Fibroblast of lung (primary cell): Measurements from ENCODE around the gene ELMOD1. TPM values are rescaled to one million over a fixed set of nuclear protein-coding genes. Genes with fewer than 3 reads are reported as not detected.
"Not testable (repeated sequence)": the region's sequence is repeated elsewhere in the genome, so short reads cannot be mapped to it uniquely, and the experiment has no call there.

Source experiments
- DNase-seq, 2 donors: peaks; one replicate each; pipeline versions ENCODE4 v3.0.0 to v3.0.0-alpha.2; 2010; ENCODE audit warnings: low read depth in 2 of 2
- H2AFZ ChIP-seq: 2 replicates; pipeline ENCODE4 v1.5.1; 2012; ENCODE audit warnings: low read length, control low read depth, inconsistent platforms
- H3K27ac ChIP-seq: 2 replicates; pipeline ENCODE4 v1.5.1; 2011; ENCODE audit warnings: low read length, control low read depth; ENCODE audit not compliant: insufficient read depth
- H3K27me3 ChIP-seq: 2 replicates; pipeline ENCODE4 v1.5.1; 2011; ENCODE audit warnings: mild to moderate bottlenecking, low read length; ENCODE audit not compliant: control insufficient read depth, insufficient read depth
- H3K36me3 ChIP-seq: 2 replicates; pipeline ENCODE4 v1.5.1; 2011; ENCODE audit warnings: low read length; ENCODE audit not compliant: control insufficient read depth, insufficient read depth
- H3K4me1 ChIP-seq: 2 replicates; pipeline ENCODE4 v1.5.1; 2011; ENCODE audit warnings: low read length; ENCODE audit not compliant: control insufficient read depth, insufficient read depth; ENCODE audit errors: extremely low read depth
- H3K4me2 ChIP-seq: 2 replicates; pipeline ENCODE4 v1.5.1; 2011; ENCODE audit warnings: low read length, control low read depth; ENCODE audit not compliant: insufficient read depth; ENCODE audit errors: extremely low read depth
- H3K4me3 ChIP-seq, 4 experiments: fragments of 200-600 bp in 1 of 4; sonication (generic) in 1 of 4; replicated peaks in 1 of 4; 2 replicates each; pipeline ENCODE4 v1.5.1; 2011 to 2016; ENCODE audit warnings: low read length in 4 of 4, low read depth in 3 of 4, mild to moderate bottlenecking in 3 of 4, control low read depth in 2 of 4, inconsistent platforms in 1 of 4, mixed read lengths in 1 of 4; ENCODE audit not compliant: insufficient read depth in 1 of 4; ENCODE audit errors: control extremely low read depth in 1 of 4
- H3K79me2 ChIP-seq: 2 replicates; pipeline ENCODE4 v1.5.1; 2012; ENCODE audit warnings: mild to moderate bottlenecking, low read length, inconsistent platforms; ENCODE audit not compliant: control insufficient read depth, insufficient read depth
- H3K9ac ChIP-seq: 2 replicates; pipeline ENCODE4 v1.5.1; 2011; ENCODE audit warnings: mild to moderate bottlenecking, low read length, control low read depth; ENCODE audit not compliant: insufficient read depth
- H3K9me3 ChIP-seq: 2 replicates; pipeline ENCODE4 v1.5.1; 2012; ENCODE audit warnings: low read depth, low read length; ENCODE audit not compliant: control insufficient read depth, insufficient read depth
- H4K20me1 ChIP-seq: 2 replicates; pipeline ENCODE4 v1.5.1; 2011; ENCODE audit warnings: low read length; ENCODE audit not compliant: control insufficient read depth, insufficient read depth; ENCODE audit errors: extremely low read depth
- EZH2 ChIP-seq: IDR thresholded peaks from 2 replicates; pipeline ENCODE4 v1.5.1; 2012; ENCODE audit warnings: low read length, control low read depth, mild to moderate bottlenecking; ENCODE audit errors: missing control alignments
- polyA plus RNA-seq, 2 donors: library from polyadenylated mRNA; depleted of rRNA in 1 of 2; stranded (reverse) in 1 of 2; unstranded in 1 of 2; fragments of >200 nt; gene quantifications; 2 replicates each; pipeline ENCODE4 v1.2.1, GENCODE V29; 2011 to 2012; ENCODE audit warnings: missing spikeins in 1 of 2
- total RNA-seq: library from RNA; depleted of rRNA; stranded (reverse); fragments of >200 nt; gene quantifications from 2 replicates; pipeline ENCODE4 v1.2.1, GENCODE V29; 2014
- TF ChIP-seq, protein P1 (sequence below), 2 donors: IDR thresholded peaks in 1 of 2; conservative IDR thresholded peaks in 1 of 2; 1 replicate in 1 of 2; 2 replicates in 1 of 2; pipeline ENCODE4 v1.5.1; 2011 to 2012; ENCODE audit warnings: low read length in 2 of 2, control low read depth in 1 of 2, inconsistent platforms in 1 of 2, low read depth in 1 of 2, mild to moderate bottlenecking in 1 of 2

ELMOD1 gene
- total and polyA plus RNA-seq, 2 donors (not counting 1 experiment from before 2014, with no cell fraction given): 0.17 to 0.91 TPM

DNA sequence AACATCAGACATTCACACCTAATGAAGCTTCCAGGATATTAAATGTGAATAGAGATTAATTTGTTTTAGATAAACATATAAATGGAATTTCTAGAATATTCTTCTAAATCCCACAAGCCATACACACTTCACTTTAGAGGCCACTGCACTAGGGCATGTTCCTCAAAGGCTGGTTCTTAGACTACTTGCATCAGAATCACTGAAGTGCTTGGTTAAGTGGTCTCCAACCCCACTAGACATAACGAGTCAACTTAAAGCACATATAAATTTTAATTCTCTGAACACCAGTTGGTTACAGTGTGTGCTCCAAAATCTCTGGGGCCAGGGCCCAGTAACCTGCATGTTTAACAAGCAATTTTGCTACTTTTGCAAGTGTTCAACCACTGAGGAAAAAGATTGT, 17.5 kb upstream of the ELMOD1 start:
- no peaks in the 10 kb centered on the region for H4K20me1 ChIP-seq
- no peak for TF ChIP-seq EZH2
- TF ChIP-seq, protein P1, sequence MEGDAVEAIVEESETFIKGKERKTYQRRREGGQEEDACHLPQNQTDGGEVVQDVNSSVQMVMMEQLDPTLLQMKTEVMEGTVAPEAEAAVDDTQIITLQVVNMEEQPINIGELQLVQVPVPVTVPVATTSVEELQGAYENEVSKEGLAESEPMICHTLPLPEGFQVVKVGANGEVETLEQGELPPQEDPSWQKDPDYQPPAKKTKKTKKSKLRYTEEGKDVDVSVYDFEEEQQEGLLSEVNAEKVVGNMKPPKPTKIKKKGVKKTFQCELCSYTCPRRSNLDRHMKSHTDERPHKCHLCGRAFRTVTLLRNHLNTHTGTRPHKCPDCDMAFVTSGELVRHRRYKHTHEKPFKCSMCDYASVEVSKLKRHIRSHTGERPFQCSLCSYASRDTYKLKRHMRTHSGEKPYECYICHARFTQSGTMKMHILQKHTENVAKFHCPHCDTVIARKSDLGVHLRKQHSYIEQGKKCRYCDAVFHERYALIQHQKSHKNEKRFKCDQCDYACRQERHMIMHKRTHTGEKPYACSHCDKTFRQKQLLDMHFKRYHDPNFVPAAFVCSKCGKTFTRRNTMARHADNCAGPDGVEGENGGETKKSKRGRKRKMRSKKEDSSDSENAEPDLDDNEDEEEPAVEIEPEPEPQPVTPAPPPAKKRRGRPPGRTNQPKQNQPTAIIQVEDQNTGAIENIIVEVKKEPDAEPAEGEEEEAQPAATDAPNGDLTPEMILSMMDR (conservative IDR thresholded peaks at IDR 0.05 in 1 of 2, IDR thresholded peaks at IDR 0.05 in 1 of 2; ENCODE audit: low read depth in 1 of 2, low read length in 2 of 2): no peak

DNA sequence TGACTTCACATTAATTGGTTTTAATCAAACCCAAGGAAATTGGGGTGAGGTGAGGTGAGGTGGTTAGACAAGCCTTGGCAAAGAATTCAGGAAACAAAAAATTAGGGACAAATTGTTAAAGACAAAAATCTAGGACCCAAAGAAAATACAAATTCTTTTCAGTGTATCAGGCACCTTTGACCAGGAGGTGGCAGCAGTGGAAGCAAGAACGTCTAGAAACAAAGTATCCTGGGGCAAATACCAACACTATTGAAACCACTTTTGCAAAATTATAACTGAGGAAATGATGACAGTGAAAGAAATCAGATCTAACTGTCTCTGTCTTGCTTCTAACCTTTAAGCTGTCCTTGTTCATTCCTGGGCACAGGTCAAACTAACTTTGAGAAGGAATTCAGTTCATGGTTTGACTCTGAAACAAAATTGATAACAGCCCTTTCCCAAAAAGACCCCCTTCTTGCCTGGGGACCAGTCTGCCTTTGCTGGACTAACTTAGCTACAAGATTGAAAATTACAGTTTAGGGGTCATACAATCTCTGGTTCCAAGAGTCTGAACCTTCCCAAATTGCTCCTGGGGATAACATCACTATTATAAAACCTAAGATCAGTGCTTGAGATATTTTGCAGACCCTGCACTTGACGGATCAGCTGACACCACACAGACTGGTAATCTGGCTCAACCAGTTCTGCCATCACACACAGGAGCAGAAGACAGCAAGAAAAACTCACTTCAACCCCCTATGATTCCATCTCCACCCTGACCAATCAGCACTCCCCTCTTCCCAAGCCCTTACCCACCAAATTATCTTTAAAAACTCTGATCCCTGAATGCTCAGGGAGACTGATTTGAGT, 14.2 kb upstream of the ELMOD1 start:
- H3K27me3 ChIP-seq, H3K4me3 ChIP-seq, H3K4me1 ChIP-seq, H3K4me2 ChIP-seq, H3K9ac ChIP-seq, H3K27ac ChIP-seq, H4K20me1 ChIP-seq, H2AFZ ChIP-seq, H3K79me2 ChIP-seq, H3K36me3 ChIP-seq, H3K9me3 ChIP-seq: not testable (repeated sequence)
- TF ChIP-seq, protein P1 (conservative IDR thresholded peaks at IDR 0.05 in 1 of 2, IDR thresholded peaks at IDR 0.05 in 1 of 2; ENCODE audit: low read depth in 1 of 2, low read length in 2 of 2): peak; percentile 74 to 75
- DNase-seq: peak; percentile 23 to 65

More for the DNA sequence above, 17.5 kb upstream of the ELMOD1 start:
- Histone ChIP-seq H3K4me1 (no peaks in the 10 kb centered on the region), H3K36me3 (no peaks in the 10 kb centered on the region), H3K27ac (no peak overlapping the region), H2AFZ (no peak overlapping the region), H3K27me3 (no peaks in the 10 kb centered on the region), H3K4me3 (no peak overlapping the region), H3K79me2 (no peaks in the 10 kb centered on the region), H3K4me2 (no peak overlapping the region), H3K9ac (no peak overlapping the region), H3K9me3 (no peaks in the 10 kb centered on the region)
- DNase-seq: no peak

DNA sequence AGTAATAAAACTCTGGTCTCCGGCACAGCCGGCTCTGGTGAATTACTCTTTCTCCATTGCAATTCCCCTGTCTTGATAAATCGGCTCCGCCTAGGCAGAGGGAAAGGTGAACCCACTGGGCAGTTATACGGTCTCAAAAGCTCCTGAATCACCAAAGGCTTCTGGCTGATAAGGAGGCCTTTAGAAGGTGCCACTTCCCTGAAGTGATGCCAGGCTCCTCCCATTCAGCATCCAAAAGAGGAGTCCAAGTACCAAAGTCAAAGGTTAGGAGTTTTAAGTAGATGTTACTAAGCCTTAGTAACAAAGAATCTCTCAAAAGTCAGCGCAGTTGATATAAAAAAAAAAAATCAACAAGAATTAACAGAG, 13.6 kb upstream of the ELMOD1 start:
- no peaks in the 10 kb centered on the region for H3K4me1 ChIP-seq
- H2AFZ ChIP-seq: no peak overlapping the region
- no peak overlapping the region for H3K4me2 ChIP-seq
- no peak overlapping the region for H3K4me3 ChIP-seq
- H3K27me3 ChIP-seq: no peaks in the 10 kb centered on the region
- DNase-seq: no peak
- H3K27ac ChIP-seq: no peak overlapping the region
- H3K9me3 ChIP-seq: no peaks in the 10 kb centered on the region
- H4K20me1 ChIP-seq: no peaks in the 10 kb centered on the region
- no peaks in the 10 kb centered on the region for H3K36me3 ChIP-seq
- TF ChIP-seq EZH2: no peak
- TF ChIP-seq, protein P1 (conservative IDR thresholded peaks at IDR 0.05 in 1 of 2, IDR thresholded peaks at IDR 0.05 in 1 of 2; ENCODE audit: low read depth in 1 of 2, low read length in 2 of 2): no peak
- H3K9ac ChIP-seq: no peak overlapping the region
- no peaks in the 10 kb centered on the region for H3K79me2 ChIP-seq

DNA sequence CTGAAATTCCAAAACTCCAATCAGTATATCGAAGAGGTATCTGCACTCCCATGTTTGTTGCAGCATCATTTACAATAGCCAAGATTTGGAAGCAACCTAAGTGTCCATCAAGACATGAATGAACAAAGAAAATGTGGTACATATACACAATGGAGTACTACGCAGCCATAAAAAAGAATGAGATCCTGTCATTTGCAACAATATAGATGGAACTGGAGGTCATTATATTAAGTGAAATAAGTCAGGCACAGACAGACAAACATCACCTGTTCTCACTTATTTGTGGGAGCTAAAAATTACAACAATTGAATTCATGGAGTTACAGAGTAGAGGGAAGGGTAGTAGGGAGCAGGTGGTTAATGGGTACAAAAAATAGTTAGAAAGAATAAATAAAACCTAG, 11.8 kb upstream of the ELMOD1 start:
- H2AFZ ChIP-seq, H3K4me1 ChIP-seq, H3K36me3 ChIP-seq, H3K27me3 ChIP-seq, H4K20me1 ChIP-seq, H3K4me2 ChIP-seq, H3K79me2 ChIP-seq, DNase-seq, H3K4me3 ChIP-seq, H3K9ac ChIP-seq, H3K27ac ChIP-seq, H3K9me3 ChIP-seq: not testable (repeated sequence)
